H1 (cell line): ENCODE measurements around the gene CDK5RAP2. TPM values are rescaled to one million over a fixed set of nuclear protein-coding genes. Genes with fewer than 3 reads are reported as not detected.

Source experiments
- CTCF ChIA-PET: fragments of 300-600 bp; sonication (Branson Sonifier 250); formaldehyde crosslinking; loops from one replicate; lab custom pipeline; 2021; ENCODE audit not compliant: partially characterized antibody; lab: Charles Lee
- POLR2A ChIA-PET: fragments of 300-600 bp; sonication (Branson Sonifier 250); formaldehyde crosslinking; loops from one replicate; lab custom pipeline; 2021; ENCODE audit warnings: inconsistent platforms; ENCODE audit not compliant: partially characterized antibody; lab: Charles Lee
- DNase-seq, 2 experiments: peaks; one replicate each; pipeline versions ENCODE4 v3.0.0 to v3.0.0-alpha.2; 2010 to 2022; ENCODE audit warnings: low spot score in 2 of 2, low read depth in 1 of 2, mixed read lengths in 1 of 2
- FAIRE-seq: peaks from 2 replicates; lab custom pipeline; 2011; peaks lifted over from hg19 to GRCh38; lab: Jason Lieb, UNC
- H2AFZ ChIP-seq: 2 replicates; pipeline ENCODE4 v1.8.1; 2012; ENCODE audit warnings: low read length, inconsistent platforms
- H2AK5ac ChIP-seq: 2 replicates; pipeline ENCODE4 v1.6.1; 2013; ENCODE audit warnings: low read depth, low read length
- H2BK120ac ChIP-seq: replicated peaks from 2 replicates; pipeline ENCODE3; 2013; ENCODE audit warnings: low read depth, low read length, inconsistent platforms
- H2BK12ac ChIP-seq: 2 replicates; pipeline ENCODE4 v1.6.1; 2013; ENCODE audit warnings: low read depth, low read length
- H2BK15ac ChIP-seq: 2 replicates; pipeline ENCODE4 v1.6.1; 2013; ENCODE audit warnings: low read length
- H2BK20ac ChIP-seq: 2 replicates; pipeline ENCODE4 v1.6.1; 2013; ENCODE audit warnings: low read length
- H2BK5ac ChIP-seq: 2 replicates; pipeline ENCODE4 v1.6.1; 2013; ENCODE audit warnings: low read depth, low read length
- H3K14ac ChIP-seq: 2 replicates; pipeline ENCODE4 v1.6.1; 2013; ENCODE audit warnings: inconsistent platforms; ENCODE audit not compliant: insufficient read length
- H3K18ac ChIP-seq: 2 replicates; pipeline ENCODE4 v1.6.1; 2013; ENCODE audit warnings: low read length; ENCODE audit errors: extremely low read depth
- H3K23ac ChIP-seq: 2 replicates; pipeline ENCODE4 v1.6.1; 2013; ENCODE audit warnings: inconsistent platforms; ENCODE audit not compliant: insufficient read length
- H3K23me2 ChIP-seq: 2 replicates; pipeline ENCODE4 v1.6.1; 2013; ENCODE audit warnings: low read depth, low read length
- H3K27ac ChIP-seq: 2 replicates; pipeline ENCODE4 v1.6.1; 2011; ENCODE audit warnings: low read depth, low read length, inconsistent platforms
- H3K27me3 ChIP-seq, 4 experiments: replicated peaks in 1 of 4; 1 replicate in 1 of 4; 2 replicates in 3 of 4; pipeline versions ENCODE4 v1.6.1 to v1.8.1; 2011 to 2013; ENCODE audit warnings: low read length in 3 of 4, mild to moderate bottlenecking in 3 of 4, inconsistent platforms in 2 of 4, mixed read lengths in 2 of 4, moderate library complexity in 1 of 4; ENCODE audit not compliant: control insufficient read depth in 3 of 4, insufficient read depth in 3 of 4; ENCODE audit errors: extremely low read depth in 1 of 4
- H3K36me3 ChIP-seq, 4 experiments: 2 replicates each; pipeline versions ENCODE4 v1.6.1 to v1.8.1; 2011 to 2013; ENCODE audit warnings: mild to moderate bottlenecking in 4 of 4, low read length in 3 of 4, moderate library complexity in 2 of 4, control low read depth in 1 of 4, inconsistent platforms in 1 of 4; ENCODE audit not compliant: insufficient read depth in 4 of 4, control insufficient read depth in 2 of 4
- H3K4ac ChIP-seq: replicated peaks from 2 replicates; pipeline ENCODE3; 2013; ENCODE audit warnings: low read length, low read depth, mixed read lengths, inconsistent platforms; ENCODE audit not compliant: insufficient read length
- H3K4me1 ChIP-seq, 4 experiments: replicated peaks in 1 of 4; 1 replicate in 1 of 4; 2 replicates in 3 of 4; pipeline versions ENCODE4 v1.6.1 to v1.8.1; 2011 to 2013; ENCODE audit warnings: low read length in 3 of 4, inconsistent platforms in 2 of 4, mixed read lengths in 1 of 4; ENCODE audit not compliant: insufficient read depth in 4 of 4, control insufficient read depth in 3 of 4
- H3K4me2 ChIP-seq, 2 experiments: 2 replicates each; pipeline versions ENCODE4 v1.6.1 to v1.8.1; 2011 to 2013; ENCODE audit warnings: low read depth in 2 of 2, low read length in 2 of 2, control low read depth in 1 of 2, inconsistent platforms in 1 of 2, mild to moderate bottlenecking in 1 of 2; ENCODE audit not compliant: insufficient read depth in 1 of 2
- H3K4me3 ChIP-seq, 4 experiments: fragments of 200-600, 300-600 bp in 1 of 4; sonication (generic), shearing (Covaris generic), sonication (Bioruptor Twin) in 1 of 4; 2 replicates each; pipeline versions ENCODE4 v1.5.1 to v1.8.1; 2011 to 2016; ENCODE audit warnings: low read length in 4 of 4, low read depth in 3 of 4, control low read depth in 2 of 4, inconsistent platforms in 2 of 4, mild to moderate bottlenecking in 2 of 4, mixed read lengths in 1 of 4, moderate library complexity in 1 of 4; ENCODE audit not compliant: insufficient read depth in 2 of 4; ENCODE audit errors: extremely low read depth in 1 of 4
- H3K56ac ChIP-seq: replicated peaks from 2 replicates; pipeline ENCODE3; 2013; ENCODE audit warnings: low read depth, mild to moderate bottlenecking, mixed read lengths, low read length, inconsistent platforms; ENCODE audit not compliant: insufficient read length
- H3K79me1 ChIP-seq: 2 replicates; pipeline ENCODE4 v1.6.1; 2013; ENCODE audit warnings: low read depth, low read length, control low read depth
- H3K79me2 ChIP-seq, 2 experiments: 2 replicates each; pipeline versions ENCODE4 v1.6.1 to v1.8.1; 2012 to 2013; ENCODE audit warnings: low read length in 2 of 2, mild to moderate bottlenecking in 2 of 2, inconsistent platforms in 1 of 2; ENCODE audit not compliant: insufficient read depth in 2 of 2, control insufficient read depth in 1 of 2
- H3K9ac ChIP-seq, 4 experiments: replicated peaks in 1 of 4; 1 replicate in 1 of 4; 2 replicates in 3 of 4; pipeline versions ENCODE4 v1.6.1 to v1.8.1; 2011 to 2013; ENCODE audit warnings: low read depth in 3 of 4, low read length in 3 of 4, control low read depth in 2 of 4, mild to moderate bottlenecking in 2 of 4, moderate library complexity in 2 of 4, inconsistent platforms in 1 of 4; ENCODE audit errors: extremely low read depth in 1 of 4
- H3K9me3 ChIP-seq, 2 experiments: 2 replicates each; pipeline versions ENCODE4 v1.6.1 to v1.8.1; 2012 to 2013; ENCODE audit warnings: mild to moderate bottlenecking in 2 of 2, moderate library complexity in 2 of 2, control low read depth in 1 of 2, inconsistent platforms in 1 of 2, low read depth in 1 of 2, low read length in 1 of 2, mixed read lengths in 1 of 2; ENCODE audit not compliant: insufficient read depth in 2 of 2
- H4K20me1 ChIP-seq, 2 experiments: replicated peaks in 1 of 2; 2 replicates each; pipeline versions ENCODE3 to v1.8.1; 2011 to 2013; ENCODE audit warnings: inconsistent platforms in 2 of 2, low read length in 2 of 2, mild to moderate bottlenecking in 1 of 2; ENCODE audit not compliant: insufficient read depth in 2 of 2, control insufficient read depth in 1 of 2
- H4K5ac ChIP-seq: 2 replicates; pipeline ENCODE4 v1.6.1; 2013; ENCODE audit warnings: low read length, low read depth, mixed read lengths, inconsistent platforms; ENCODE audit not compliant: insufficient read length
- H4K8ac ChIP-seq: 2 replicates; pipeline ENCODE4 v1.8.0; 2013; ENCODE audit warnings: mild to moderate bottlenecking, moderate library complexity, low read length, inconsistent platforms; ENCODE audit not compliant: insufficient read depth; ENCODE audit errors: extremely low read depth
- H4K91ac ChIP-seq: replicated peaks from 2 replicates; pipeline ENCODE3; 2013; ENCODE audit warnings: low read length, mixed read lengths, inconsistent platforms; ENCODE audit not compliant: insufficient read length
- JUND ChIP-seq: IDR thresholded peaks from 2 replicates; pipeline ENCODE4 v1.6.1; 2011; ENCODE audit warnings: mild to moderate bottlenecking, improper control_type of control experiment, low read length
- NANOG ChIP-seq: IDR thresholded peaks from 2 replicates; pipeline ENCODE4 v1.6.1; 2011; ENCODE audit warnings: low read length, low read depth, mild to moderate bottlenecking, inconsistent platforms; ENCODE audit not compliant: insufficient read depth, poor library complexity, severe bottlenecking
- SP1 ChIP-seq: IDR thresholded peaks from 2 replicates; pipeline ENCODE4 v1.6.1; 2011; ENCODE audit warnings: low read depth, low read length
- WGBS, 2 experiments: shearing (Covaris generic) in 1 of 2; methylation state at CpG; one replicate each; pipeline versions ENCODE4 v1.1.6 to v1.1.7; 2013 to 2015; ENCODE audit warnings: low lambda C conversion rate in 2 of 2, mixed read lengths in 2 of 2, inconsistent platforms in 1 of 2, low coverage in 1 of 2, missing lambda C conversion rate in 1 of 2; ENCODE audit not compliant: insufficient replicate concordance in 2 of 2, insufficient coverage in 1 of 2, insufficient read length in 1 of 2; ENCODE audit errors: extremely low coverage in 1 of 2, missing lambda C conversion rate in 1 of 2; 5-methylcytosine and 5-hydroxymethylcytosine counted together
- polyA plus RNA-seq, 7 experiments: library from polyadenylated mRNA; depleted of rRNA in 3 of 7; stranded (reverse) in 5 of 7; unstranded in 2 of 7; fragments of >200 nt in 5 of 7; fragments of 200-250 nt in 2 of 7; gene quantifications; 1 replicate in 5 of 7; 2 replicates in 1 of 7; 4 replicates in 1 of 7; pipeline versions ENCODE4 v1.2.1 to v1.2.3, GENCODE V29; 2011 to 2013; ENCODE audit warnings: missing spikeins in 2 of 7, mixed read lengths in 2 of 7
- total RNA-seq: library from RNA; stranded (reverse); fragmentation: NEBNext Ultra II Directional; extraction: Animal tissue kit (Norgen Biotek cat#: 25700); gene quantifications from 2 replicates; pipeline ENCODE4 v1.2.1, GENCODE V29; 2021

The CDK5RAP2 gene
- total and polyA plus RNA-seq, 2 of the 8 experiments (the other 6 are each of a cell fraction or from before 2014, with no cell fraction given): 19.8 to 49.4 TPM

- CTCF ChIA-PET: interaction anchor here (1.7 to 2.9 kb wide), 2 partner anchors 12 to 26 kb away, joined by 6 to 10 read pairs; no protein-coding TSS in a partner anchor
- no peak overlapping the region for H3K56ac ChIP-seq
- 88% methylated on average over 3 of the region's 3 CpGs; no CpG with 5 or more reads in 1 of the 2 experiments for WGBS, 2 experiments
These were observed 129.1 kb downstream of the CDK5RAP2 start for GRCh38 chr9:120450916-120451315.

More at GRCh38 chr9:120450916-120451315, 129.1 kb downstream of the CDK5RAP2 start:
- Histone ChIP-seq H4K8ac (no peak overlapping the region), H3K4ac (no peak overlapping the region), H2BK20ac (no peak overlapping the region), H2BK12ac (no peak overlapping the region), H4K91ac (no peak overlapping the region), H2AK5ac (no peak overlapping the region), H3K23ac (no peak overlapping the region), H3K4me3 (no peak overlapping the region), H4K5ac (no peak overlapping the region), H2BK15ac (no peak overlapping the region), H2BK120ac (no peak overlapping the region), H2BK5ac (no peak overlapping the region), H4K20me1 (no peaks in the 10 kb centered on the region), H3K9ac (no peak overlapping the region), H3K23me2 (peaks cover 4% of the 10 kb centered on the region; the same call in 1 of the 2 replicates), H3K14ac (no peak overlapping the region), H3K27me3 (no peaks in the 10 kb centered on the region), H3K79me2 (no peaks in the 10 kb centered on the region; a peak in 1 of 4 replicates), H2AFZ (no peak overlapping the region), H3K18ac (no peak overlapping the region), H3K9me3 (no peaks in the 10 kb centered on the region), H3K36me3 (peaks cover 2 to 17% (median 12%) of the 10 kb centered on the region in 4 experiments; a peak in 5 of 8 replicates), H3K79me1 (no peaks in the 10 kb centered on the region; the same call in 1 of the 2 replicates), H3K27ac (no peak overlapping the region), H3K4me1 (no peaks in the 10 kb centered on the region), H3K4me2 (no peak overlapping the region)
- POLR2A ChIA-PET: no interaction called here
- DNase-seq (no peak), FAIRE-seq (no peak)
- TF ChIP-seq NANOG: no peak
- TF ChIP-seq JUND: no peak
- no peak for TF ChIP-seq SP1
